PC-9 (cell line): ENCODE data around the gene LYSMD1.
"Not testable (repeated sequence)": the region's sequence is repeated elsewhere in the genome, so short reads cannot be mapped to it uniquely, and the experiment has no call there.

Experiments used
- CTCF ChIP-seq: fragments of 200-600 bp; sonication (generic); conservative IDR thresholded peaks from 2 replicates; pipeline ENCODE4 v1.6.1; 2017; ENCODE audit warnings: mixed run types, antibody characterized with exemption, mild to moderate bottlenecking, moderate library complexity
- EZH2 ChIP-seq: fragments of 200-600 bp; sonication (generic); IDR thresholded peaks from 2 replicates; pipeline ENCODE4 v1.8.0; 2017; ENCODE audit warnings: antibody characterized with exemption, low read depth

GRCh38 chr1:151194894-151195594 lies 29.3 kb upstream of the LYSMD1 start:
- not testable (repeated sequence) for TF ChIP-seq CTCF, EZH2
